GM12878 (cell line): ENCODE results near the gene SV2B. TPM values are rescaled to one million over a fixed set of nuclear protein-coding genes. Genes with fewer than 3 reads are reported as not detected.

Experiments
- ATAC-seq: fragments of 200-7000 bp; cut with Tn5 transposase; 3 replicates; pipeline ENCODE4 v1.9.1; 2020; ENCODE audit warnings: mild to moderate bottlenecking, moderate library complexity
- BruUV-seq: library from RNA; stranded (reverse); fragments of 400-500 nt; replicated peaks from 2 replicates; lab custom pipeline; 2021; lab: Mats Ljungman, UMichigan
- CTCF ChIA-PET: fragments of 300-600 bp; sonication (Branson Sonifier 250); formaldehyde crosslinking; extraction: SDS; loops from one replicate; lab custom pipeline; 2021; ENCODE audit warnings: inconsistent platforms; lab: Yijun Ruan, JAX
- POLR2A ChIA-PET: fragments of 350-600 bp; formaldehyde crosslinking; extraction: SDS; loops from one replicate; lab custom pipeline; 2021; ENCODE audit warnings: inconsistent platforms; lab: Charles Lee
- RAD21 ChIA-PET: fragments of 300-600 bp; sonication (Branson Sonifier 250); formaldehyde crosslinking; loops from one replicate; lab custom pipeline; 2023; ENCODE audit warnings: antibody characterized with exemption; ENCODE audit not compliant: unreplicated experiment; lab: Charles Lee
- SMC1A ChIA-PET: fragments of 300-600 bp; sonication (Branson Sonifier 250); formaldehyde crosslinking; loops from one replicate; lab custom pipeline; 2023; ENCODE audit not compliant: unreplicated experiment, uncharacterized antibody; lab: Charles Lee
- DNase-seq: peaks from one replicate; pipeline ENCODE4 v3.0.0-alpha.2; 2011; ENCODE audit warnings: low read depth, low spot score
- FAIRE-seq: peaks from 3 replicates; lab custom pipeline; 2011; peaks lifted over from hg19 to GRCh38; lab: Jason Lieb, UNC
- H2AFZ ChIP-seq: 2 replicates; pipeline ENCODE4 v1.6.0; 2011; ENCODE audit warnings: low read depth, low read length, control low read depth; ENCODE audit not compliant: control insufficient read depth
- H3K27ac ChIP-seq: 2 replicates; pipeline ENCODE4 v1.5.1; 2011; ENCODE audit warnings: control low read depth; ENCODE audit not compliant: control insufficient read depth, insufficient read depth
- H3K27me3 ChIP-seq, 2 experiments: replicated peaks in 1 of 2; 2 replicates each; pipeline versions ENCODE4 v1.6.0 to v1.6.1; 2011; ENCODE audit warnings: low read length in 1 of 2; ENCODE audit not compliant: control insufficient read depth in 2 of 2, insufficient read depth in 2 of 2
- H3K36me3 ChIP-seq, 2 experiments: 2 replicates each; pipeline ENCODE4 v1.5.1; 2011; ENCODE audit warnings: low read length in 1 of 2; ENCODE audit not compliant: control insufficient read depth in 2 of 2, insufficient read depth in 2 of 2
- H3K4me1 ChIP-seq: 2 replicates; pipeline ENCODE4 v1.6.1; 2011; ENCODE audit warnings: mild to moderate bottlenecking, low read length, moderate library complexity, mixed read lengths; ENCODE audit not compliant: control insufficient read depth, insufficient read depth
- H3K4me2 ChIP-seq: 2 replicates; pipeline ENCODE4 v1.6.0; 2011; ENCODE audit warnings: control low read depth; ENCODE audit not compliant: control insufficient read depth, insufficient read depth
- H3K4me3 ChIP-seq: fragments of 200-600 bp; sonication (generic); 2 replicates; pipeline ENCODE4 v1.5.1; 2016
- H3K79me2 ChIP-seq: 2 replicates; pipeline ENCODE4 v1.6.0; 2011; ENCODE audit warnings: low read length; ENCODE audit not compliant: control insufficient read depth, insufficient read depth
- H3K9ac ChIP-seq: 2 replicates; pipeline ENCODE4 v1.8.0; 2011; ENCODE audit warnings: low read length, control low read depth, mixed read lengths; ENCODE audit not compliant: control insufficient read depth, insufficient read depth
- H3K9me3 ChIP-seq: replicated peaks from 3 replicates; pipeline ENCODE4 v1.5.1; 2011; ENCODE audit warnings: mild to moderate bottlenecking, low read length; ENCODE audit not compliant: control insufficient read depth, insufficient read depth
- H4K20me1 ChIP-seq: 2 replicates; pipeline ENCODE4 v1.6.0; 2011; ENCODE audit not compliant: control insufficient read depth, insufficient read depth
- CEBPZ ChIP-seq: fragments of 150-350 bp; IDR thresholded peaks from 2 replicates; pipeline ENCODE4 v1.6.1; 2016; ENCODE audit warnings: low read depth, low read length
- ZNF622 ChIP-seq: fragments of 450-650 bp; IDR thresholded peaks from 2 replicates; pipeline ENCODE4 v1.6.1; 2017; ENCODE audit warnings: mild to moderate bottlenecking, inconsistent platforms
- WGBS: methylation state at CpG from one replicate; pipeline ENCODE4 v1.1.6; 2016; ENCODE audit warnings: low lambda C conversion rate; ENCODE audit not compliant: insufficient replicate concordance, insufficient coverage; ENCODE audit errors: missing lambda C conversion rate; 5-methylcytosine and 5-hydroxymethylcytosine counted together
- in situ Hi-C: fragments of 300-500 bp; cut with MboI; formaldehyde crosslinking; loops from 9 replicates; pipeline ENCODE4 v1.14.3; 2018; ENCODE audit warnings: mixed read lengths
- intact Hi-C: fragments of 100-400 bp; cut with micrococcal nuclease; formaldehyde crosslinking; loops from one replicate; pipeline ENCODE4 v1.14.2; 2022; ENCODE audit not compliant: unreplicated experiment
- polyA plus RNA-seq, 11 experiments: library from polyadenylated mRNA; depleted of rRNA in 4 of 11; unstranded in 6 of 11; stranded (reverse) in 5 of 11; fragments of >200 nt; fragmentation: Nextera tagmentation in 4 of 11; fragmentation: Illumina TruSeq in 1 of 11; extraction: Ambion mirVana in 4 of 11; extraction: Trizol in 1 of 11; gene quantifications; 1 replicate in 1 of 11; 2 replicates in 10 of 11; pipeline versions ENCODE4 v1.2.1 to v1.2.3, GENCODE V29; 2011 to 2016; ENCODE audit warnings: inconsistent platforms in 2 of 11, missing spikeins in 2 of 11, low read depth in 1 of 11
- total RNA-seq, 4 experiments: library from RNA; depleted of rRNA in 3 of 4; stranded (reverse); fragments of >200 nt in 3 of 4; fragmentation: Illumina TruSeq in 1 of 4; extraction: Trizol in 1 of 4; gene quantifications; 2 replicates each; pipeline versions ENCODE4 v1.2.1 to v1.2.3, GENCODE V29; 2013 to 2021

The SV2B gene
- total and polyA plus RNA-seq, 10 of the 15 experiments (the other 5 are each of a cell fraction or from before 2014, with no cell fraction given) = 0.03 to 1.7 (median 1.3) TPM

GRCh38 chr15:91184441-91184840 lies 84.4 kb downstream of the SV2B start:
- Histone ChIP-seq H3K36me3 (no peaks in the 10 kb centered on the region), H3K27me3 (peaks cover 0 to 2% of the 10 kb centered on the region in 2 experiments; a peak in 2 of 4 replicates), H3K27ac (no peak overlapping the region), H3K9me3 (no peaks in the 10 kb centered on the region), H3K4me2 (no peak overlapping the region), H2AFZ (no peak overlapping the region), H4K20me1 (no peaks in the 10 kb centered on the region), H3K79me2 (no peaks in the 10 kb centered on the region), H3K4me1 (no peaks in the 10 kb centered on the region), H3K9ac (no peak overlapping the region)
- WGBS = 31% methylated on average over 2 of the region's 2 CpGs
- POLR2A ChIA-PET = no interaction called here
- FAIRE-seq (no peak), ATAC-seq (no peak), DNase-seq (no peak)
- intact Hi-C loops = no loop called here
- SMC1A ChIA-PET = no interaction called here
- no TSS peak for BruUV-seq
- CTCF ChIA-PET = no interaction called here
- TF ChIP-seq ZNF622 (no peak), CEBPZ (no peak)
- TF ChIP-seq, all 136 proteins: peak for 0
- no peak overlapping the region for H3K4me3 ChIP-seq
- in situ Hi-C loops = no loop called here
- RAD21 ChIA-PET = no interaction called here
